ENCODE data around the gene CNBD2. TPM values are rescaled to one million over a fixed set of nuclear protein-coding genes. Genes with fewer than 3 reads are reported as not detected.
A peak's percentile ranks its signal among the peaks of the same experiment; 100 is the strongest.

The CNBD2 gene
- total RNA-seq, 4 donors from 2014 or later = 6.4 to 18.7 (median 8.6) TPM

GRCh38 chr20:35952480-35953386, 15.7 kb upstream of the CNBD2 start:
- intact Hi-C loops (cut with DNase I; ENCODE audit: low total_unique reads) = loop anchor here (5.0 kb wide), 1 partner anchor 350 kb away; no protein-coding TSS in a partner anchor
- H3K4me3 ChIP-seq = peak overlapping the region; percentile 91 to 98 (median 96)
- ATAC-seq (no peak), DNase-seq (no peak)
- H3K4me1 ChIP-seq = peaks cover 27 to 31% of the 10 kb centered on the region in 2 donors
- TF ChIP-seq POLR2A (IDR thresholded peaks at IDR 0.05) (no peak), CTCF (IDR thresholded peaks at IDR 0.05 in 4 of 5, conservative IDR thresholded peaks at IDR 0.05 in 1 of 5) (no peak)
- H3K27ac ChIP-seq = peak overlapping the region; percentile 92 to 99 (median 96)
- no peaks in the 10 kb centered on the region for H3K27me3 ChIP-seq
- in situ Hi-C loops (cut with MboI; ENCODE audit: low sequenced_read_pairs in 4 of 4) = no loop called here
- H3K36me3 ChIP-seq = peaks cover 0 to 9% of the 10 kb centered on the region in 2 donors
- H3K9me3 ChIP-seq = no peaks in the 10 kb centered on the region

- intact Hi-C loops (cut with DNase I; ENCODE audit: low total_unique reads) = loop anchor here (1.0 to 5.0 kb wide), 4 partner anchors 111 to 351 kb away; partner anchors contain the start of gene RBM39
- peak; percentile 29 to 34 for ATAC-seq
- TF ChIP-seq CTCF (IDR thresholded peaks at IDR 0.05 in 4 of 5, conservative IDR thresholded peaks at IDR 0.05 in 1 of 5) (no peak), POLR2A (IDR thresholded peaks at IDR 0.05) (no peak)
Measured at GRCh38 chr20:35953387-35954199, 14.8 kb upstream of the CNBD2 start.

GRCh38 chr20:35954200-35954906, 14.0 kb upstream of the CNBD2 start, which contains the start of gene SCAND1:
SCAND1 (minus strand) TSS chr20:35954502; CDS start chr20:35954284, 218 bp downstream.
- in situ Hi-C loops (cut with MboI; ENCODE audit: low sequenced_read_pairs in 4 of 4) = no loop called here
- Histone ChIP-seq H3K27ac (peak within 1 kb of the TSS; percentile 92 to 99 (median 96)), H3K9me3 (no peaks in the 10 kb centered on the region), H3K4me1 (peaks cover 22 to 27% of the 10 kb centered on the region in 2 donors), H3K27me3 (no peaks in the 10 kb centered on the region), H3K4me3 (peak within 1 kb of the TSS; percentile 91 to 98 (median 96)), H3K36me3 (no peaks in the 10 kb centered on the region)
- TF ChIP-seq POLR2A (IDR thresholded peaks at IDR 0.05) (peak; percentile 83 to 87), CTCF (IDR thresholded peaks at IDR 0.05 in 4 of 5, conservative IDR thresholded peaks at IDR 0.05 in 1 of 5) (peak; percentile 90 to 97 (median 94))
- DNase-seq (peak; percentile 90 to 94), ATAC-seq (peak; percentile 88 to 89)
- intact Hi-C loops (cut with DNase I; ENCODE audit: low total_unique reads) = loop anchor here (1.0 to 5.0 kb wide), 4 partner anchors 110 to 352 kb away; partner anchors contain the start of gene RBM39

More at GRCh38 chr20:35953387-35954199, 14.8 kb upstream of the CNBD2 start:
- Histone ChIP-seq H3K27ac (peak overlapping the region; percentile 92 to 99 (median 96)), H3K27me3 (no peaks in the 10 kb centered on the region), H3K9me3 (no peaks in the 10 kb centered on the region), H3K4me3 (peak overlapping the region; percentile 91 to 98 (median 96)), H3K4me1 (peaks cover 23 to 27% of the 10 kb centered on the region in 2 donors), H3K36me3 (no peaks in the 10 kb centered on the region)
- in situ Hi-C loops (cut with MboI; ENCODE audit: low sequenced_read_pairs in 4 of 4) = no loop called here
- DNase-seq = peak; percentile 4 to 27

- in situ Hi-C loops (cut with MboI; ENCODE audit: low sequenced_read_pairs in 4 of 4) (no loop called here), intact Hi-C loops (cut with DNase I; ENCODE audit: low total_unique reads) (loop anchor here (1.0 to 5.0 kb wide), 4 partner anchors 109 to 353 kb away; partner anchors contain the start of gene RBM39)
- no peaks in the 10 kb centered on the region for H3K36me3 ChIP-seq
- peak overlapping the region; percentile 92 to 99 (median 96) for H3K27ac ChIP-seq
- H3K9me3 ChIP-seq = no peaks in the 10 kb centered on the region
- TF ChIP-seq POLR2A (IDR thresholded peaks at IDR 0.05) (no peak), CTCF (IDR thresholded peaks at IDR 0.05 in 4 of 5, conservative IDR thresholded peaks at IDR 0.05 in 1 of 5) (no peak)
- DNase-seq = no peak
- peaks cover 22 to 27% of the 10 kb centered on the region in 2 donors for H3K4me1 ChIP-seq
- H3K4me3 ChIP-seq = peak overlapping the region; percentile 91 to 98 (median 96)
- H3K27me3 ChIP-seq = no peaks in the 10 kb centered on the region
- peak; percentile 7 to 8 for ATAC-seq
Measured at GRCh38 chr20:35954907-35955251, 13.5 kb upstream of the CNBD2 start.

All from gastrocnemius medialis (tissue), 4 donors.